Measurements from ENCODE around the gene COL19A1.

DNA sequence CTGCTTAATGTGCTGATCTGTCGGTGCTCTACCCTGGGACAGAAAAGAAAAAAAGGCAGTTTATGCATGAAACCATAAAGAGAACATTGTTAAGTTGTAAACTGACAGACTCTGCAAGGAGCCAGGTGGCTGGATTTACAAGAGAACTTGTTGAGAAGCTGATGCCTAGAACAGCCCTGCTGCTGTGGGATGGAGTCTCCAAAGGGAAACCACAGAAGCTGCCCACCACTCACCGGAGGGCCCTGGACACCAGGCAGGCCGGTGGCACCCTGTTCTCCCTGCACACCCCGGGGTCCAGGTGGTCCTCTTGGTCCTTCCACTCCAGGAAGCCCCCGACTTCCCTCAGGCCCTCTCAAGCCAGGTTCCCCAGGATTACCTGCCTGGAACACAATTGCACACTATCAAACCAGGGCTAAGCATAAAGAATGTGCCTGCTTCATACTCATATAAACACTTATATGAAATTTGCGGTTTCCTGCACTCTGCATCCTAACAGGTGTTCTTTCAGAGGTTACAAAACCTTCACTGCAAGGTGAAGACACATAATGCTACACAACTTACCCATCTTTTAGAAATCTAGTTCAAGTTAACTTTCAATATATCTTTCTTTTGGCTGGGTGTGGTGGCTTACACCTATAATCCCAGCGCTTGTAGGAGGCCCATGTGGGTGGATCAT, 368.3 kb downstream of the COL19A1 start:
- TF ChIP-seq, protein P1, sequence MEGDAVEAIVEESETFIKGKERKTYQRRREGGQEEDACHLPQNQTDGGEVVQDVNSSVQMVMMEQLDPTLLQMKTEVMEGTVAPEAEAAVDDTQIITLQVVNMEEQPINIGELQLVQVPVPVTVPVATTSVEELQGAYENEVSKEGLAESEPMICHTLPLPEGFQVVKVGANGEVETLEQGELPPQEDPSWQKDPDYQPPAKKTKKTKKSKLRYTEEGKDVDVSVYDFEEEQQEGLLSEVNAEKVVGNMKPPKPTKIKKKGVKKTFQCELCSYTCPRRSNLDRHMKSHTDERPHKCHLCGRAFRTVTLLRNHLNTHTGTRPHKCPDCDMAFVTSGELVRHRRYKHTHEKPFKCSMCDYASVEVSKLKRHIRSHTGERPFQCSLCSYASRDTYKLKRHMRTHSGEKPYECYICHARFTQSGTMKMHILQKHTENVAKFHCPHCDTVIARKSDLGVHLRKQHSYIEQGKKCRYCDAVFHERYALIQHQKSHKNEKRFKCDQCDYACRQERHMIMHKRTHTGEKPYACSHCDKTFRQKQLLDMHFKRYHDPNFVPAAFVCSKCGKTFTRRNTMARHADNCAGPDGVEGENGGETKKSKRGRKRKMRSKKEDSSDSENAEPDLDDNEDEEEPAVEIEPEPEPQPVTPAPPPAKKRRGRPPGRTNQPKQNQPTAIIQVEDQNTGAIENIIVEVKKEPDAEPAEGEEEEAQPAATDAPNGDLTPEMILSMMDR (conservative IDR thresholded peaks at IDR 0.05; ENCODE audit: low read length): no peak
- no peak for TF ChIP-seq EZH2phosphoT487 (IDR thresholded peaks at IDR 0.05; ENCODE audit: borderline replicate concordance, low read depth, low read length)
